ENCODE results near the gene ZFP62. TPM values are rescaled to one million over a fixed set of nuclear protein-coding genes. Genes with fewer than 3 reads are reported as not detected.
A peak's percentile ranks its signal among the peaks of the same experiment; 100 is the strongest.

Gene ZFP62
- total RNA-seq, 4 donors from 2014 or later = 17.0 to 35.1 (median 25.3) TPM

DNA sequence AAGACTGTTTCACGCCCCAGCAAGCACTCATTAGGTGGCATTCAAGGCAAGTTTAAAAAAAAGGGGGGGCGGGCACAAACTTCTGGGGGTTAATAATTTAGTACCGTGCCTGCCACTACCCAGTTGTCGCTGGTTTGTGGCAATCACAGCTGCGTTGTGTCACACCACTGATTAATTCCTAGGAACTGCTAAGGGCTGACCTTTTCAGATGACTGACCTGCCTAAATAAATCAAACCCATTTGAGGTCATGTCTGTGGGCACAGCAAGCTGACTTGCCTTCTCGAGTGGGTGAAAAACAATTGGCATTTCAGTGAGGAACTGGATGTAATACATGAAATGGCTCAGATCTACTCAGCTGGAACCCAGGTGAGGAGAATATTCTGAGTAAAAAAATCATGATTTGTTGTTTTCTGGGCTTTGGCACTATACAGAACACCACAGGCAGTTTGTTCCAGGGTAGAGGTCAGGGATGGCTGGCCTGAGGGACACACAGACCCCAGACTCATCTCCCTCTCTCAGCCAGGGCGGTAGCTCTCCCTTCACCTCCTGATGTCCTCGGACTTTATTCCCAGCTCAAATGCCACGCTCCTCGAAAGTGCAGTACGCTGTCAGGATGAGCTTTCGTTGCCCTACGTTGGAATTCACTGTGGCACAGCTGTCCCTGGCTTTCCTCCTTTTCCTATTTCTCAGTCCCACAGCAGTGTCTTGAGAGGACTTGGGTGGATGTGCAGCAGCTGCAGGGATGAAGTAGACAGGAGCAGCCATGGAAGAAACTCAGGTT is 43.0 kb downstream of the ZFP62 start:
- Histone ChIP-seq H3K4me1 (peaks cover 0 to 49% (median 25%) of the 10 kb centered on the region in 4 donors), H3K27ac (peak overlapping the region in 3 of 4 donors; percentile 57 to 96 (median 76)), H3K4me3 (no peak overlapping the region), H3K9me3 (no peaks in the 10 kb centered on the region), H3K36me3 (no peaks in the 10 kb centered on the region), H3K27me3 (no peaks in the 10 kb centered on the region)
- no peak for DNase-seq (ENCODE audit: low spot score in 2 of 2)
- TF ChIP-seq POLR2A (IDR thresholded peaks at IDR 0.05) (no peak), EP300 (IDR thresholded peaks at IDR 0.05) (no peak)
- TF ChIP-seq, protein P1, sequence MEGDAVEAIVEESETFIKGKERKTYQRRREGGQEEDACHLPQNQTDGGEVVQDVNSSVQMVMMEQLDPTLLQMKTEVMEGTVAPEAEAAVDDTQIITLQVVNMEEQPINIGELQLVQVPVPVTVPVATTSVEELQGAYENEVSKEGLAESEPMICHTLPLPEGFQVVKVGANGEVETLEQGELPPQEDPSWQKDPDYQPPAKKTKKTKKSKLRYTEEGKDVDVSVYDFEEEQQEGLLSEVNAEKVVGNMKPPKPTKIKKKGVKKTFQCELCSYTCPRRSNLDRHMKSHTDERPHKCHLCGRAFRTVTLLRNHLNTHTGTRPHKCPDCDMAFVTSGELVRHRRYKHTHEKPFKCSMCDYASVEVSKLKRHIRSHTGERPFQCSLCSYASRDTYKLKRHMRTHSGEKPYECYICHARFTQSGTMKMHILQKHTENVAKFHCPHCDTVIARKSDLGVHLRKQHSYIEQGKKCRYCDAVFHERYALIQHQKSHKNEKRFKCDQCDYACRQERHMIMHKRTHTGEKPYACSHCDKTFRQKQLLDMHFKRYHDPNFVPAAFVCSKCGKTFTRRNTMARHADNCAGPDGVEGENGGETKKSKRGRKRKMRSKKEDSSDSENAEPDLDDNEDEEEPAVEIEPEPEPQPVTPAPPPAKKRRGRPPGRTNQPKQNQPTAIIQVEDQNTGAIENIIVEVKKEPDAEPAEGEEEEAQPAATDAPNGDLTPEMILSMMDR (IDR thresholded peaks at IDR 0.05) = no peak
- 43 to 52% methylated on average over 13 of the region's 13 CpGs for WGBS, 2 donors

DNA sequence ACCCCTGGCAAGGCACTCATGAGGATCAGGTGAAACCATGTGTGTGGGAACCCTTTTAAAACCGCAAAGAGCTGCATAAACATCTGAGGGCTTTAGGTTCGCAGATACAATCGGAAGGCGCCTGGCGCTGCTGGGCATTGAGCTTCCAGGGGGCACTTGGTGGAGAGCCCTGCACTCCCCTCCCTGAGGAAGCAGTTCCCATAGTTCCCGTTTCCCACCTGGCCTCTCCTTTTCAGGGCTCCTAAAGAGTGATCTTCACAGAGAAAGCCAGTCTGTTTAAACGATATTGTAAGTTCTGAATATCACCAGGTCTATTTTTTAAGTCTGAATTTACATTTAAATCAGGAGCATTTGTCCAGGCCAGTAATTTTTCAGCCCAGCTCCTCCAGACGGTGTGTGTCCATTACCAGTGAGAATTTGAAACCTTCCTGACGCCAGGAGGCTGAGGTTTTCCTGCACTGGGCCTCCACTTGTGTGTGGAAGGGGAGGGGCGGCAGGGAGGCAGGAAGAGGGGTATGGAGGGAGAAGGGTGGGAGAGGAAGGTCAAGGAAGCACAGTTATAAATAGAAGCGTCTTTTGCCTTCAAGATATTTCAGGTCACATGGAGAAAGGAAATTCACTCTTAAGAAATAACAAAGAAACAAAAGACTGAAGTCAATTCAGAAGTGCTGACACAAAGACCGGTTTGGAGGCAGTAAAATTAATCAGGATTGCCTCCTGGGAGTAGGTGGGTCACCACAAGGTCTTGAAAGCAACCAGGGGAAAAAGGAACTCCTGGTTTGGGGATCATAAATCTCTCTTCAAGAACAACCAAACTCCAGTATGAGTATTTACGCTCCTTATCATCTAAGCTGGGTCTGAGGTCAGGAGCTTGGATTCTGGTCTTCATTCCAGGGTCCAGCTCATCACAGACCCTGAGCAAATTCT is 44.2 kb downstream of the ZFP62 start:
- TF ChIP-seq EP300 (IDR thresholded peaks at IDR 0.05) (peak; percentile 57 to 77), POLR2A (IDR thresholded peaks at IDR 0.05) (no peak)
- H3K4me3 ChIP-seq = no peak overlapping the region
- DNase-seq (ENCODE audit: low spot score in 2 of 2) = no peak
- 33 to 39% methylated on average over 13 of the region's 13 CpGs for WGBS, 2 donors
- H3K4me1 ChIP-seq = peaks cover 0 to 52% (median 25%) of the 10 kb centered on the region in 4 donors
- peak overlapping the region; percentile 44 to 96 (median 66) for H3K27ac ChIP-seq
- no peaks in the 10 kb centered on the region for H3K9me3 ChIP-seq
- H3K36me3 ChIP-seq = no peaks in the 10 kb centered on the region
- H3K27me3 ChIP-seq = no peaks in the 10 kb centered on the region

DNA sequence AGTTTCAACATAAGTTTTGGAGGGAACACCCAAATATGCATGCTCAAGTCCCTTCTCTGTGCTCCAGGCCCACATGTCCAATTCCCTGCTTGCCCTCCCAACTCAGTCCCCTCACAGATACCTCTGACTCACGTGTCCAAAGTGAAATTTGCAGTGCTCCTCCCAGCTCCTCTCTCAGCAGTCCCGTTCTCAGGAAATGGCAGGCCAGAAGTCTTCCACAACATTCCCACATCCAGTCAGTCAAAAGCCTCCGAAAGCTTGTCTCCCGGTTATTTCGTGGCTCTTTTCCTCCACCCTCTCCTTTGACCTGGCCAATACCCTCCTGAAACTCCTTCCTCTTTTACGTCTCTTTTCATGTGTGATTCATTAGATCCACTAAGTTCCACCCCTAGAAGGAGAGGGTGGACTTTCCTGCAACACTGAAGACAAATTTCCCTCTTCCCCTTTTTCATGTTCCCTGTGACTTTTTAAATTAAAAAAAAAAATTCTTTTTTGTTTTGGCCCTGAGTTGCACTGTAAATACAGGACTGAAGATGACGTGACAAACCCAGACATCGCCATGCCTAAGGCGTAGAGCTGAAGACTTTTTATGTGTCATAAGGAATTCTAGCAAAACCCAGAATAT is 45.7 kb downstream of the ZFP62 start:
- Histone ChIP-seq H3K9me3 (no peaks in the 10 kb centered on the region), H3K27ac (peak overlapping the region in 3 of 4 donors; percentile 44 to 96 (median 76)), H3K36me3 (no peaks in the 10 kb centered on the region), H3K27me3 (no peaks in the 10 kb centered on the region), H3K4me1 (peaks cover 0 to 57% (median 25%) of the 10 kb centered on the region in 4 donors), H3K4me3 (peak overlapping the region in 3 of 4 donors; percentile 7 to 65 (median 13))
- DNase-seq (ENCODE audit: low spot score in 2 of 2) = no peak
- 57% methylated on average over 9 of the region's 9 CpGs for WGBS, 2 donors
- TF ChIP-seq POLR2A (IDR thresholded peaks at IDR 0.05) = peak; percentile 30 to 32
- no peak for TF ChIP-seq EP300 (IDR thresholded peaks at IDR 0.05)

DNA sequence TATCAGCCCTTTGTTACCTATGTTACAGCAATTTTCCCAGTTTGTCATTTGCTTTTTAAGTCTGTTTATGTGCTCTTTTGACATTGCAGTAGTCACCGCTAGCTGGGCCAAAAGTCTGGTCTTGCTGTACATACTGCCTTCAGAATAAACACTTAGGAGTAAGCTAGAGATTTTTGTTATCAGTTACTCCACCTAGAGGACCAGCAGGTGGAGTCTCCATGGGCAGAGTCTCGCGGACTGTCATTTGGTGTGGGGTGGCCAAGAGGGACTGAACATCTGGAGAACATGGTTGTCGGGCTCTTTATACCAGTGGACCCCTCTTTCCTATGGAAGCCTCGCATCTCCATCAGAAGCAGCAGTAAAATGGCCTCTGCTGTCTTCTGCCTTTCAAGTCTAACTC is 47.7 kb downstream of the ZFP62 start:
- WGBS, 2 donors = 80 to 90% methylated on average over 5 of the region's 5 CpGs

DNA sequence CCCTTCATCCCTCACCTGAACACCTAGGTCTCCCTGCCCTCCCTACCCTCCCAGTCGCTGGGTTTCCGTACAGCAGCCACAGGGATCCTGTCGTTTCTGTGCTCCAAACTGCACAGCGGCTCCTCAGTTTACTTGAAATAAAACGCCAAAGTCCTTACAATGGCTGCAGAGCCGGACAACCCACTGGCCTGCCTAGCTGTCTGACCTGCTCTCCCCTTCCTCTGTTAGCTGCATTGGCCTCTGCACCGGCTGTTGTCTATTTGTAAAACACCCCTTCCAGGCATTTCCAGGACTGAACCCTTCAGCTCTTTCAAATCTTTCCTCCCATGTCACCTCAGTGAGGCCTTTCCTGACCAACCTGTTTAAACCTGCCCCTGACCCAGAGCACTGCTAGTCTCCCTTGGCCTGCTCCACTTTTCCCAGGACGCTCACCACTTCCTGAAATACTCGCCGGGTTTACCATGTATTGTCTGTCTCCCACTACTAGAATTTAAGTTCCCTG is 49.4 kb downstream of the ZFP62 start:
- peak overlapping the region in 3 of 4 donors; percentile 65 to 91 (median 68) for H3K4me3 ChIP-seq
- DNase-seq (ENCODE audit: low spot score in 2 of 2) = no peak
- peaks cover 3 to 51% (median 30%) of the 10 kb centered on the region in 4 donors for H3K4me1 ChIP-seq
- H3K27me3 ChIP-seq = no peaks in the 10 kb centered on the region
- TF ChIP-seq POLR2A (IDR thresholded peaks at IDR 0.05) = no peak
- TF ChIP-seq EP300 (IDR thresholded peaks at IDR 0.05) = no peak
- TF ChIP-seq, protein P1 (IDR thresholded peaks at IDR 0.05) = no peak
- H3K27ac ChIP-seq = peak overlapping the region; percentile 96 to 98 (median 96)
- H3K36me3 ChIP-seq = no peaks in the 10 kb centered on the region
- H3K9me3 ChIP-seq = no peaks in the 10 kb centered on the region
- WGBS, 2 donors = 69 to 75% methylated on average over 10 of the region's 10 CpGs

More for the DNA sequence above, 47.7 kb downstream of the ZFP62 start:
- Histone ChIP-seq H3K4me1 (peaks cover 3 to 51% (median 24%) of the 10 kb centered on the region in 4 donors), H3K4me3 (peak overlapping the region in 1 of 4 donors; percentile 65), H3K36me3 (no peaks in the 10 kb centered on the region), H3K9me3 (no peaks in the 10 kb centered on the region), H3K27ac (peak overlapping the region in 2 of 4 donors; percentile 76 to 96), H3K27me3 (no peaks in the 10 kb centered on the region)
- TF ChIP-seq, protein P1 (IDR thresholded peaks at IDR 0.05) = no peak
- TF ChIP-seq EP300 (IDR thresholded peaks at IDR 0.05) (no peak), POLR2A (IDR thresholded peaks at IDR 0.05) (no peak)
- no peak for DNase-seq (ENCODE audit: low spot score in 2 of 2)
